GM23338 (cell line): ENCODE measurements around the gene CEP70. TPM values are rescaled to one million over a fixed set of nuclear protein-coding genes. Genes with fewer than 3 reads are reported as not detected.

Experiments used
- ATAC-seq: fragments of 200-7000 bp; cut with Tn5 transposase; 3 replicates; pipeline ENCODE4 v1.9.1; 2020
- DNase-seq: peaks from one replicate; pipeline ENCODE4 v3.0.0-alpha.2; 2015; ENCODE audit warnings: low spot score
- H2AFZ ChIP-seq: fragments of 200-600 bp; sonication (generic); 2 replicates; pipeline ENCODE4 v1.8.0; 2016; ENCODE audit warnings: antibody characterized with exemption, mild to moderate bottlenecking, moderate library complexity
- H3F3A ChIP-seq: fragments of 200-600 bp; sonication (generic); replicated peaks from 2 replicates; pipeline ENCODE4 v1.8.0; 2017; ENCODE audit warnings: antibody characterized with exemption, mixed run types, low read depth
- H3K27ac ChIP-seq: fragments of 200-600 bp; sonication (generic); 2 replicates; pipeline ENCODE4 v1.6.1; 2016; ENCODE audit warnings: low read depth
- H3K27me3 ChIP-seq: fragments of 200-600 bp; sonication (generic); 2 replicates; pipeline ENCODE4 v1.8.0; 2016; ENCODE audit warnings: mild to moderate bottlenecking, mixed run types, moderate library complexity; ENCODE audit not compliant: insufficient read depth
- H3K36me3 ChIP-seq: fragments of 200-600 bp; sonication (generic); 2 replicates; pipeline ENCODE4 v1.8.0; 2016; ENCODE audit warnings: mild to moderate bottlenecking; ENCODE audit not compliant: insufficient read depth
- H3K4me1 ChIP-seq: fragments of 200-600 bp; sonication (generic); 2 replicates; pipeline ENCODE4 v1.8.0; 2016; ENCODE audit warnings: mild to moderate bottlenecking, moderate library complexity; ENCODE audit not compliant: insufficient read depth
- H3K4me2 ChIP-seq: fragments of 200-600 bp; sonication (generic); 2 replicates; pipeline ENCODE4 v1.7.1; 2017; ENCODE audit warnings: mixed run types
- H3K4me3 ChIP-seq: fragments of 200-600 bp; sonication (generic); 2 replicates; pipeline ENCODE4 v1.6.1; 2016; ENCODE audit warnings: mixed run types
- H3K79me2 ChIP-seq: fragments of 200-600 bp; sonication (generic); replicated peaks from 2 replicates; pipeline ENCODE4 v1.8.0; 2017; ENCODE audit warnings: mild to moderate bottlenecking; ENCODE audit not compliant: insufficient read depth
- H3K9me2 ChIP-seq: fragments of 200-600 bp; sonication (generic); 2 replicates; pipeline ENCODE4 v1.8.0; 2017; ENCODE audit not compliant: insufficient read depth
- H4K20me1 ChIP-seq: fragments of 200-600 bp; sonication (generic); replicated peaks from 2 replicates; pipeline ENCODE4 v1.8.0; 2017; ENCODE audit warnings: mild to moderate bottlenecking; ENCODE audit not compliant: insufficient read depth
- H3K27ac Mint-ChIP-seq: 2 replicates; pipeline ENCODE4 v1.8.0; 2020; ENCODE audit warnings: inconsistent platforms, mild to moderate bottlenecking, moderate library complexity, mixed read lengths
- H3K27me3 Mint-ChIP-seq: 3 replicates; pipeline ENCODE4 v1.8.0; 2022; ENCODE audit warnings: low read depth, mild to moderate bottlenecking, moderate library complexity, mixed read lengths, inconsistent platforms; ENCODE audit not compliant: insufficient read depth, poor library complexity
- H3K36me3 Mint-ChIP-seq: 3 replicates; pipeline ENCODE4 v1.8.0; 2021; ENCODE audit warnings: low read depth, mild to moderate bottlenecking, inconsistent platforms, moderate library complexity, mixed read lengths
- H3K4me1 Mint-ChIP-seq: 3 replicates; pipeline ENCODE4 v1.8.0; 2020; ENCODE audit warnings: mild to moderate bottlenecking, inconsistent platforms, mixed read lengths
- H3K4me3 Mint-ChIP-seq: 3 replicates; pipeline ENCODE4 v1.8.0; 2021; ENCODE audit warnings: moderate library complexity, mild to moderate bottlenecking, inconsistent platforms, mixed read lengths
- H3K9me3 Mint-ChIP-seq: 3 replicates; pipeline ENCODE4 v1.8.0; 2020; ENCODE audit warnings: moderate library complexity, mild to moderate bottlenecking, inconsistent platforms, mixed read lengths
- EZH2phosphoT487 ChIP-seq: fragments of 200-600 bp; sonication (generic); IDR thresholded peaks from one replicate; pipeline ENCODE4 v1.8.1; 2018; ENCODE audit warnings: antibody characterized with exemption; ENCODE audit not compliant: unreplicated experiment
- NANOG ChIP-seq: IDR thresholded peaks from 2 replicates; pipeline ENCODE4 v1.6.1; 2016; ENCODE audit warnings: antibody characterized with exemption, borderline replicate concordance
- POLR2AphosphoS5 ChIP-seq: IDR thresholded peaks from 2 replicates; pipeline ENCODE4 v1.6.1; 2016; ENCODE audit warnings: antibody characterized with exemption, low read depth
- ZNF114 ChIP-seq: fragments of 250-450 bp; sonication (Bioruptor Pico); IDR thresholded peaks from 2 replicates; pipeline ENCODE4 v1.5.0; 2020; ENCODE audit warnings: mild to moderate bottlenecking, moderate library complexity
- ZNF331 ChIP-seq: fragments of 250-450 bp; sonication (Bioruptor Pico); IDR thresholded peaks from 2 replicates; pipeline ENCODE4 v1.5.0; 2020; ENCODE audit warnings: low read depth, mild to moderate bottlenecking, moderate library complexity
- polyA plus RNA-seq: library from polyadenylated mRNA; unstranded; fragments of >200 nt; fragmentation: Nextera tagmentation; extraction: Ambion mirVana; gene quantifications from 2 replicates; pipeline ENCODE4 v1.2.1, GENCODE V29; 2016
- total RNA-seq: library from RNA; depleted of rRNA; stranded (reverse); fragments of >200 nt; shearing (Covaris generic); gene quantifications from 2 replicates; pipeline ENCODE4 v1.2.3, GENCODE V29; 2014
- TF ChIP-seq, protein P1 (sequence below): fragments of 250-450 bp; sonication (Bioruptor Pico); IDR thresholded peaks from 2 replicates; pipeline ENCODE4 v1.5.0; 2020; ENCODE audit warnings: mild to moderate bottlenecking, moderate library complexity
- TF ChIP-seq, protein P2 (sequence below): IDR thresholded peaks from 2 replicates; pipeline ENCODE4 v1.6.1; 2016; ENCODE audit warnings: antibody characterized with exemption
- TF ChIP-seq, protein P3 (sequence below), 2 experiments: fragments of 200-600 bp in 1 of 2; sonication (generic) in 1 of 2; conservative IDR thresholded peaks; 2 replicates each; pipeline versions ENCODE4 v1.5.1 to v1.6.1; 2016 to 2017; ENCODE audit warnings: antibody characterized with exemption in 2 of 2, low read depth in 2 of 2, mild to moderate bottlenecking in 2 of 2, moderate library complexity in 1 of 2

Gene CEP70
- total and polyA plus RNA-seq, 2 experiments from 2014 or later: 28.8 to 31.4 TPM

DNA sequence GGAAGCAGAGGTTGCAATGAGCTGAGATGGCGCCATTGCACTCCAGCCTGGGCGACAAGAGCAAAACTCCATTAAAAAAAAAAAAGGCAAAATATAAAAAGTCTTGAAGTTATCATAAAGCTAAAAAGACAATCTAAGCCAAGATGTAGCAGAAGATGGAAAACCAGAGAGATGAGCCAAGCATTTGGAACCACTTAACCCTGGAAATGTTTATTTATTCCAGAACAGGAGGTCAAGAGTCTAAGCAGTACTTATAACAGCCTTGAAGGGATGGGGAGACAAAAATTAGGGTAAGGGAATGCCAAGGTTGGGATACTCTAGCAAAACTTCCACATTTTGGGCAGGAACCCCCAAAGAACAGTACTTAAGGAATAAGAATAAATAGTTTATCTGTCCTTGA lies 44.6 kb upstream of the CEP70 start:
- H3K4me1 Mint-ChIP-seq: no peaks in the 10 kb centered on the region
- Histone ChIP-seq H2AFZ (no peak overlapping the region), H3K4me3 (no peak overlapping the region), H3K27me3 (no peaks in the 10 kb centered on the region), H3K27ac (no peak overlapping the region), H3K36me3 (no peaks in the 10 kb centered on the region), H3K9me2 (no peaks in the 10 kb centered on the region), H3F3A (no peaks in the 10 kb centered on the region), H3K79me2 (no peaks in the 10 kb centered on the region), H3K4me1 (no peaks in the 10 kb centered on the region), H4K20me1 (no peaks in the 10 kb centered on the region), H3K4me2 (no peak overlapping the region)
- no peak overlapping the region for H3K27ac Mint-ChIP-seq
- ATAC-seq: no peak
- peaks cover 6% of the 10 kb centered on the region for H3K27me3 Mint-ChIP-seq
- no peak overlapping the region for H3K4me3 Mint-ChIP-seq
- TF ChIP-seq, protein P1, sequence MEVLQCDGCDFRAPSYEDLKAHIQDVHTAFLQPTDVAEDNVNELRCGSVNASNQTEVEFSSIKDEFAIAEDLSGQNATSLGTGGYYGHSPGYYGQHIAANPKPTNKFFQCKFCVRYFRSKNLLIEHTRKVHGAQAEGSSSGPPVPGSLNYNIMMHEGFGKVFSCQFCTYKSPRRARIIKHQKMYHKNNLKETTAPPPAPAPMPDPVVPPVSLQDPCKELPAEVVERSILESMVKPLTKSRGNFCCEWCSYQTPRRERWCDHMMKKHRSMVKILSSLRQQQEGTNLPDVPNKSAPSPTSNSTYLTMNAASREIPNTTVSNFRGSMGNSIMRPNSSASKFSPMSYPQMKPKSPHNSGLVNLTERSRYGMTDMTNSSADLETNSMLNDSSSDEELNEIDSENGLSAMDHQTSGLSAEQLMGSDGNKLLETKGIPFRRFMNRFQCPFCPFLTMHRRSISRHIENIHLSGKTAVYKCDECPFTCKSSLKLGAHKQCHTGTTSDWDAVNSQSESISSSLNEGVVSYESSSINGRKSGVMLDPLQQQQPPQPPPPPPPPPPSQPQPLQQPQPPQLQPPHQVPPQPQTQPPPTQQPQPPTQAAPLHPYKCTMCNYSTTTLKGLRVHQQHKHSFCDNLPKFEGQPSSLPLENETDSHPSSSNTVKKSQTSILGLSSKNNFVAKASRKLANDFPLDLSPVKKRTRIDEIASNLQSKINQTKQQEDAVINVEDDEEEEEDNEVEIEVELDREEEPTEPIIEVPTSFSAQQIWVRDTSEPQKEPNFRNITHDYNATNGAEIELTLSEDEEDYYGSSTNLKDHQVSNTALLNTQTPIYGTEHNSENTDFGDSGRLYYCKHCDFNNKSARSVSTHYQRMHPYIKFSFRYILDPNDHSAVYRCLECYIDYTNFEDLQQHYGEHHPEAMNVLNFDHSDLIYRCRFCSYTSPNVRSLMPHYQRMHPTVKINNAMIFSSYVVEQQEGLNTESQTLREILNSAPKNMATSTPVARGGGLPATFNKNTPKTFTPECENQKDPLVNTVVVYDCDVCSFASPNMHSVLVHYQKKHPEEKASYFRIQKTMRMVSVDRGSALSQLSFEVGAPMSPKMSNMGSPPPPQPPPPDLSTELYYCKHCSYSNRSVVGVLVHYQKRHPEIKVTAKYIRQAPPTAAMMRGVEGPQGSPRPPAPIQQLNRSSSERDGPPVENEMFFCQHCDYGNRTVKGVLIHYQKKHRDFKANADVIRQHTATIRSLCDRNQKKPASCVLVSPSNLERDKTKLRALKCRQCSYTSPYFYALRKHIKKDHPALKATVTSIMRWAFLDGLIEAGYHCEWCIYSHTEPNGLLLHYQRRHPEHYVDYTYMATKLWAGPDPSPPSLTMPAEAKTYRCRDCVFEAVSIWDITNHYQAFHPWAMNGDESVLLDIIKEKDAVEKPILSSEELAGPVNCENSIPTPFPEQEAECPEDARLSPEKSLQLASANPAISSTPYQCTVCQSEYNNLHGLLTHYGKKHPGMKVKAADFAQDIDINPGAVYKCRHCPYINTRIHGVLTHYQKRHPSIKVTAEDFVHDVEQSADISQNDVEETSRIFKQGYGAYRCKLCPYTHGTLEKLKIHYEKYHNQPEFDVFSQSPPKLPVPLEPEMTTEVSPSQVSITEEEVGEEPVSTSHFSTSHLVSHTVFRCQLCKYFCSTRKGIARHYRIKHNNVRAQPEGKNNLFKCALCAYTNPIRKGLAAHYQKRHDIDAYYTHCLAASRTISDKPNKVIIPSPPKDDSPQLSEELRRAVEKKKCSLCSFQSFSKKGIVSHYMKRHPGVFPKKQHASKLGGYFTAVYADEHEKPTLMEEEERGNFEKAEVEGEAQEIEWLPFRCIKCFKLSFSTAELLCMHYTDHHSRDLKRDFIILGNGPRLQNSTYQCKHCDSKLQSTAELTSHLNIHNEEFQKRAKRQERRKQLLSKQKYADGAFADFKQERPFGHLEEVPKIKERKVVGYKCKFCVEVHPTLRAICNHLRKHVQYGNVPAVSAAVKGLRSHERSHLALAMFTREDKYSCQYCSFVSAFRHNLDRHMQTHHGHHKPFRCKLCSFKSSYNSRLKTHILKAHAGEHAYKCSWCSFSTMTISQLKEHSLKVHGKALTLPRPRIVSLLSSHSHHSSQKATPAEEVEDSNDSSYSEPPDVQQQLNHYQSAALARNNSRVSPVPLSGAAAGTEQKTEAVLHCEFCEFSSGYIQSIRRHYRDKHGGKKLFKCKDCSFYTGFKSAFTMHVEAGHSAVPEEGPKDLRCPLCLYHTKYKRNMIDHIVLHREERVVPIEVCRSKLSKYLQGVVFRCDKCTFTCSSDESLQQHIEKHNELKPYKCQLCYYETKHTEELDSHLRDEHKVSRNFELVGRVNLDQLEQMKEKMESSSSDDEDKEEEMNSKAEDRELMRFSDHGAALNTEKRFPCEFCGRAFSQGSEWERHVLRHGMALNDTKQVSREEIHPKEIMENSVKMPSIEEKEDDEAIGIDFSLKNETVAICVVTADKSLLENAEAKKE (CRISPR knock-in tag): no peak
- TF ChIP-seq, protein P2, sequence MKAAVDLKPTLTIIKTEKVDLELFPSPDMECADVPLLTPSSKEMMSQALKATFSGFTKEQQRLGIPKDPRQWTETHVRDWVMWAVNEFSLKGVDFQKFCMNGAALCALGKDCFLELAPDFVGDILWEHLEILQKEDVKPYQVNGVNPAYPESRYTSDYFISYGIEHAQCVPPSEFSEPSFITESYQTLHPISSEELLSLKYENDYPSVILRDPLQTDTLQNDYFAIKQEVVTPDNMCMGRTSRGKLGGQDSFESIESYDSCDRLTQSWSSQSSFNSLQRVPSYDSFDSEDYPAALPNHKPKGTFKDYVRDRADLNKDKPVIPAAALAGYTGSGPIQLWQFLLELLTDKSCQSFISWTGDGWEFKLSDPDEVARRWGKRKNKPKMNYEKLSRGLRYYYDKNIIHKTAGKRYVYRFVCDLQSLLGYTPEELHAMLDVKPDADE: no peak
- TF ChIP-seq, protein P3, sequence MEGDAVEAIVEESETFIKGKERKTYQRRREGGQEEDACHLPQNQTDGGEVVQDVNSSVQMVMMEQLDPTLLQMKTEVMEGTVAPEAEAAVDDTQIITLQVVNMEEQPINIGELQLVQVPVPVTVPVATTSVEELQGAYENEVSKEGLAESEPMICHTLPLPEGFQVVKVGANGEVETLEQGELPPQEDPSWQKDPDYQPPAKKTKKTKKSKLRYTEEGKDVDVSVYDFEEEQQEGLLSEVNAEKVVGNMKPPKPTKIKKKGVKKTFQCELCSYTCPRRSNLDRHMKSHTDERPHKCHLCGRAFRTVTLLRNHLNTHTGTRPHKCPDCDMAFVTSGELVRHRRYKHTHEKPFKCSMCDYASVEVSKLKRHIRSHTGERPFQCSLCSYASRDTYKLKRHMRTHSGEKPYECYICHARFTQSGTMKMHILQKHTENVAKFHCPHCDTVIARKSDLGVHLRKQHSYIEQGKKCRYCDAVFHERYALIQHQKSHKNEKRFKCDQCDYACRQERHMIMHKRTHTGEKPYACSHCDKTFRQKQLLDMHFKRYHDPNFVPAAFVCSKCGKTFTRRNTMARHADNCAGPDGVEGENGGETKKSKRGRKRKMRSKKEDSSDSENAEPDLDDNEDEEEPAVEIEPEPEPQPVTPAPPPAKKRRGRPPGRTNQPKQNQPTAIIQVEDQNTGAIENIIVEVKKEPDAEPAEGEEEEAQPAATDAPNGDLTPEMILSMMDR (conservative IDR thresholded peaks at IDR 0.05; ENCODE audit: low read depth in 2 of 2): no peak
- TF ChIP-seq NANOG (no peak), EZH2phosphoT487 (no peak), ZNF114 (no peak), ZNF331 (CRISPR knock-in tag) (no peak), POLR2AphosphoS5 (no peak)
- DNase-seq: no peak
- H3K9me3 Mint-ChIP-seq: peaks cover 25% of the 10 kb centered on the region
- peaks cover 16% of the 10 kb centered on the region for H3K36me3 Mint-ChIP-seq
